ENCODE data around the gene USP7. TPM values are rescaled to one million over a fixed set of nuclear protein-coding genes. Genes with fewer than 3 reads are reported as not detected.

USP7 gene
- total and polyA plus RNA-seq, 10 of the 15 experiments (the other 5 are each of a cell fraction or from before 2014, with no cell fraction given): 16.2 to 133 (median 60.5) TPM

GRCh38 chr16:8943966-8944759 is 19.5 kb downstream of the USP7 start:
- in situ Hi-C loops (cut with MboI) (loop anchor here (5.0 kb wide), 1 partner anchor 188 kb away; no protein-coding TSS in a partner anchor), intact Hi-C loops (cut with micrococcal nuclease; ENCODE audit: unreplicated experiment) (no loop called here)
- Histone ChIP-seq H3K27ac (ENCODE audit: control insufficient read depth, insufficient read depth) (peak overlapping the region; percentile 63), H3K9ac (ENCODE audit: control insufficient read depth, insufficient read depth, low read length) (peak overlapping the region; percentile 17; the same call in 1 of the 2 replicates), H3K79me2 (ENCODE audit: control insufficient read depth, insufficient read depth, low read length) (peaks cover 98% of the 10 kb centered on the region), H2AFZ (ENCODE audit: control insufficient read depth, low read depth, low read length) (no peak overlapping the region), H3K9me3 (replicated peaks; ENCODE audit: control insufficient read depth, insufficient read depth, low read length) (no peaks in the 10 kb centered on the region), H4K20me1 (ENCODE audit: control insufficient read depth, insufficient read depth) (peaks cover 27% of the 10 kb centered on the region), H3K4me1 (ENCODE audit: control insufficient read depth, insufficient read depth, low read length) (peaks cover 73% of the 10 kb centered on the region), H3K4me2 (ENCODE audit: control insufficient read depth, insufficient read depth) (peak overlapping the region; percentile 86), H3K36me3 (ENCODE audit: control insufficient read depth in 2 of 2, insufficient read depth in 2 of 2, low read length in 1 of 2) (peaks cover 2 to 5% of the 10 kb centered on the region in 2 experiments; a peak in 3 of 4 replicates), H3K27me3 (replicated peaks in 1 of 2; ENCODE audit: control insufficient read depth in 2 of 2, insufficient read depth in 2 of 2, low read length in 1 of 2) (no peaks in the 10 kb centered on the region), H3K4me3 (peak overlapping the region; percentile 68)
- FAIRE-seq (peak; percentile 57), ATAC-seq (peak; percentile 82), DNase-seq (ENCODE audit: low read depth, low spot score) (peak; percentile 58)
- CTCF ChIA-PET: interaction anchor here (1.8 to 5.5 kb wide), 2 partner anchors 9 to 53 kb away, joined by 6 to 44 read pairs; no protein-coding TSS in a partner anchor
- 50% methylated on average over 5 of the region's 5 CpGs for WGBS (ENCODE audit: insufficient coverage, insufficient replicate concordance, low lambda C conversion rate, missing lambda C conversion rate)
- RAD21 ChIA-PET (ENCODE audit: unreplicated experiment): interaction anchor here (1.2 to 1.5 kb wide), 2 partner anchors 15 to 53 kb away, joined by 4 to 5 read pairs; no protein-coding TSS in a partner anchor
- BruUV-seq (replicated peaks): no TSS peak
- SMC1A ChIA-PET (ENCODE audit: uncharacterized antibody, unreplicated experiment): interaction anchor here (0.6 to 8.0 kb wide), 2 partner anchors 10 to 16 kb away, joined by 3 to 52 read pairs; no protein-coding TSS in a partner anchor
- POLR2A ChIA-PET: interaction anchor here (0.6 kb wide), 1 partner anchor 65 kb away, joined by 3 read pairs; no protein-coding TSS in a partner anchor
- TF ChIP-seq RELA (IDR thresholded peaks at IDR 0.05; ENCODE audit: borderline replicate concordance, partially characterized antibody) (no peak), POLR2AphosphoS5 (IDR thresholded peaks at IDR 0.05; ENCODE audit: low read length) (no peak), RUNX3 (IDR thresholded peaks at IDR 0.05; ENCODE audit: low read length) (peak; percentile 91), E2F4 (IDR thresholded peaks at IDR 0.05; ENCODE audit: low read depth, low read length) (no peak), ZSCAN29 (IDR thresholded peaks at IDR 0.05) (no peak), KLF5 (IDR thresholded peaks at IDR 0.05; ENCODE audit: partially characterized antibody) (no peak), HDGF (IDR thresholded peaks at IDR 0.05) (no peak), KDM1A (IDR thresholded peaks at IDR 0.05; ENCODE audit: borderline replicate concordance) (no peak), SP1 (IDR thresholded peaks at IDR 0.05; ENCODE audit: low read depth, low read length) (no peak), MYC (IDR thresholded peaks at IDR 0.05; ENCODE audit: insufficient read depth, insufficient read length, insufficient replicate concordance, low read length, severe bottlenecking) (no peak), MAX (IDR thresholded peaks at IDR 0.05; ENCODE audit: low read depth, low read length) (no peak), NRF1 (conservative IDR thresholded peaks at IDR 0.05; ENCODE audit: low read depth, low read length) (no peak), USF2 (IDR thresholded peaks at IDR 0.05; ENCODE audit: borderline replicate concordance, low read depth, low read length) (no peak), ZNF592 (IDR thresholded peaks at IDR 0.05) (no peak), EP300 (IDR thresholded peaks at IDR 0.05; ENCODE audit: borderline replicate concordance in 1 of 2, control insufficient read depth in 1 of 2, low read depth in 2 of 2, low read length in 2 of 2) (0 out of 4 replicates have a peak, but pooled peaks of 1 of the 2 experiments have one; percentile 29)

Measured in GM12878 (cell line).